HFF-Myc (cell line): Measurements from ENCODE around the gene PDGFB.

Experiments
- DNase-seq: peaks from one replicate; pipeline ENCODE4 v3.0.0-alpha.2; 2011; ENCODE audit warnings: low read depth; ENCODE audit errors: extremely low read depth
- H3K4me3 ChIP-seq: replicated peaks from 2 replicates; pipeline ENCODE4 v1.5.1; 2011; ENCODE audit warnings: low read depth, mild to moderate bottlenecking, control low read depth, low read length
- TF ChIP-seq, protein P1 (sequence below): IDR thresholded peaks from 2 replicates; pipeline ENCODE4 v1.5.1; 2012; ENCODE audit warnings: mild to moderate bottlenecking, low read depth, low read length, control low read depth; ENCODE audit errors: missing control alignments

PDGFB gene

DNA sequence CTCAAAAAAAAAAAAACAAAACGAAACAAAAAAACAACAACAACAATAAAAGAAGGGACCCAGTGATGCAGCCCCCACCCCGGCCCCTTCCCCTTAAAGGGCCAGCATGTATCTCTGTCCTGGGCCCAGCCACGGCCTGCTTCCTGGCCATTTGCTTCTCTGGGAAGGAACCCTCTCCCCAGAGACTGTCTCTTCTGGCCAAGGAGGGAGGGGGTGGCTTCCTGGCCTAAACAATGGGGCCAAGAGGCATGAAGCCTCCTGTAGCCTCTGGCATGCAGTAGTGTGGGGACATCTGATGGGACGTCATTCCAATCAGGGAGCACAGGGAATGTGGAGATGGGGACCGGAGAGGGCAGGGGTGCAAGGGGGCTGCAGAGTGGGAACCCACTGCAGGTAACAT lies 25.5 kb upstream of the PDGFB start:
- TF ChIP-seq, protein P1, sequence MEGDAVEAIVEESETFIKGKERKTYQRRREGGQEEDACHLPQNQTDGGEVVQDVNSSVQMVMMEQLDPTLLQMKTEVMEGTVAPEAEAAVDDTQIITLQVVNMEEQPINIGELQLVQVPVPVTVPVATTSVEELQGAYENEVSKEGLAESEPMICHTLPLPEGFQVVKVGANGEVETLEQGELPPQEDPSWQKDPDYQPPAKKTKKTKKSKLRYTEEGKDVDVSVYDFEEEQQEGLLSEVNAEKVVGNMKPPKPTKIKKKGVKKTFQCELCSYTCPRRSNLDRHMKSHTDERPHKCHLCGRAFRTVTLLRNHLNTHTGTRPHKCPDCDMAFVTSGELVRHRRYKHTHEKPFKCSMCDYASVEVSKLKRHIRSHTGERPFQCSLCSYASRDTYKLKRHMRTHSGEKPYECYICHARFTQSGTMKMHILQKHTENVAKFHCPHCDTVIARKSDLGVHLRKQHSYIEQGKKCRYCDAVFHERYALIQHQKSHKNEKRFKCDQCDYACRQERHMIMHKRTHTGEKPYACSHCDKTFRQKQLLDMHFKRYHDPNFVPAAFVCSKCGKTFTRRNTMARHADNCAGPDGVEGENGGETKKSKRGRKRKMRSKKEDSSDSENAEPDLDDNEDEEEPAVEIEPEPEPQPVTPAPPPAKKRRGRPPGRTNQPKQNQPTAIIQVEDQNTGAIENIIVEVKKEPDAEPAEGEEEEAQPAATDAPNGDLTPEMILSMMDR: no peak
- DNase-seq: no peak
- no peak overlapping the region for H3K4me3 ChIP-seq

DNA sequence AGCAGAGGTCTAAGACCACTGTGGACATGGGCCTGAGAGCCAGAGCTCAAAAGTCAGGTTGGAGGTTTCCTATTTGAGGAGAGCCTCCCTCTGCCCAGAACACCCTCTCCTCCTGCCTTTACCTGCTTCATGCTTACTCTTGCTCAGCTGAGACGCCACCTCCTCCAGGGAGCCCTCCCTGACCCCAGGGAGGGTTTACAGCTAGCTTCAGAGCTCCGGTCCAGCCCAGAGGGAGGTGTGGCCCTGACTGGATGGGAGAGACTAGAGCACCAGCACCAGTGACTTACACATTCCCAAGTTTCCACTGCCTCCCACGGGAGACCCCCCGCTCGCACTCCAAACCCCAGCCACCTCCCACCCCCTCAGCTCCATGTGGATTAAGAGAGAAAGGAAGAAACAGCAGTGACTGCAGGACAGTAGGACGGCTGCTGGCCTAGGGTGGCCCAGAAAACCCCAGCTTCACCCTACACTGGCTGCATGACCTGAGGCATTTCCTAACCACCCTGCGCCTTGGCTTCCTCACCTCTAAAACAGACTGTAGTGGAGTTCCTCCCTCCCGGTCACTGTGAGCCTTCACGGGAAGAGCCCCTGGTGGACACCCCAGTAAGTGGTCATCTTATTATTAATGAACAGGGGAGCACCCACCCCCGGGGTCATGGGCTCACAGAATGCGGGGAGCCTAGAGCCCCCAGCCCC lies 24.5 kb upstream of the PDGFB start:
- H3K4me3 ChIP-seq: no peak overlapping the region
- TF ChIP-seq, protein P1: no peak
- DNase-seq: no peak

DNA sequence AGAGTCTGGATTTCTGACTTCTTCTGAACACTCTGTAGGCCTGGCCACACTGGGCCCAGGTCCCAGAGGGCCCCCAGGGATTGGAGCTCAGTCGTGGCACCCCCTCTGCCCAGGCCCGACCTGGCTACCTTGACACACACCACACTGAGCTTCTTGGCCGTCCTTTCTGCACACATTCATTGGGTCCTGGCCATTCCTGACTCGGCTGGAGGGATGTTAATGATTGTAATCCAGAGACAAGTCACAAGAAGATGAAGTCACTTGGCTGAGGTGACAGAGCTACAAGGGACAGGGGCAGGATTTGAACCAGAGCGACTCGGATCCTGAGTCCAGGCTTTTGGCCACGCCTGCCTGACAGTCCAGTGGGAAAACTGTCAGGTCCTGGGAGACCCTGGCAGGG lies 23.9 kb upstream of the PDGFB start:
- TF ChIP-seq, protein P1: no peak
- DNase-seq: no peak
- H3K4me3 ChIP-seq: no peak overlapping the region

DNA sequence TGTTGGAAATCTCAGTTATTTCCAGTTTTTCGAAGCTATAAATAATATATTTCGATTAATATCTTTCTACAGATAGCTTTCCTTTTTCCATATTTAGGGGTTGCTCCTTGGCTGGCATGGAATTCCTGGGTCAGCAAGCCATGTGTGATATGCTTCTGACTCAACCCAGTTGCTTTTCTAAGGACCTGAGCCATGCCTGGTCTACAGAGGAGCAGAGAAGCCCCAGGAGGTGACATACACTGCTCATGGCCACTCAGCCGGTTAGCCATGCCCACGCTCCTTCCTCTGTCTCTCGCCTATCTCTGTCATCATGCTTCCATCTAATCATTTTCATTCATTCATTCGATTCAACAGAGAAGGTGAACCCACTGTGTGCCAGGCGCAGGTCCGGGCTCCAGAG lies 23.2 kb upstream of the PDGFB start:
- H3K4me3 ChIP-seq: no peak overlapping the region
- TF ChIP-seq, protein P1: no peak
- DNase-seq: no peak

DNA sequence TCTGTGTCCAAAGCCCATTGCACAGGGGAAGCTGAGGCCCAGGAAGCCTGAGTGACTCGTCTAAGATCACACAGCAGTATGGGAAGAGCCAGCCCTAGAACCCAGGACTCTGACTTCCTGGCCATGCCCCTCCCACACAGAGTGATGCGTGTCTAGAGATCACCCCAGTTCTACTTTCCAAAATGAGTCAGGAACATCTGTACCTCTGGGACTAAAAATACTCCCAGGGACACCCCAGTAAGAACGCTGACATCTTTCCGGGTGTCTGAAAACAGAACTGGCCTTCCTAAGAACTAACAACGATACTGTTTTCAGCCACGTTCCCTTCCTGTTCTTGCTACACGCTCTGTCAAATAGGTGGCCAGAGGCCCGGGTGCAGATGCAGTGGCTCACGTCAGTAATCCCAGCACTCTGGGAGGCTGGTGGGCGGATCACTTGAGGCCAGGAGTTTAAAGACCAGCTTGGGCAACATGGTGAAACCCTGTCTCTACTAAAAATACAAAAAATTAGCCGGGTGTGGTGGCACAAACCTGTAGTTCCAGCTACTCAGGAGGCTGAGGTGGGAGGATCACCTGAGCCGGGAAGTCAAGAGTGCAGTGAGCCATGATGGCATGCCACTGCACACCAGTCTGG lies 21.7 kb upstream of the PDGFB start:
- DNase-seq: no peak
- TF ChIP-seq, protein P1: no peak
- no peak overlapping the region for H3K4me3 ChIP-seq

DNA sequence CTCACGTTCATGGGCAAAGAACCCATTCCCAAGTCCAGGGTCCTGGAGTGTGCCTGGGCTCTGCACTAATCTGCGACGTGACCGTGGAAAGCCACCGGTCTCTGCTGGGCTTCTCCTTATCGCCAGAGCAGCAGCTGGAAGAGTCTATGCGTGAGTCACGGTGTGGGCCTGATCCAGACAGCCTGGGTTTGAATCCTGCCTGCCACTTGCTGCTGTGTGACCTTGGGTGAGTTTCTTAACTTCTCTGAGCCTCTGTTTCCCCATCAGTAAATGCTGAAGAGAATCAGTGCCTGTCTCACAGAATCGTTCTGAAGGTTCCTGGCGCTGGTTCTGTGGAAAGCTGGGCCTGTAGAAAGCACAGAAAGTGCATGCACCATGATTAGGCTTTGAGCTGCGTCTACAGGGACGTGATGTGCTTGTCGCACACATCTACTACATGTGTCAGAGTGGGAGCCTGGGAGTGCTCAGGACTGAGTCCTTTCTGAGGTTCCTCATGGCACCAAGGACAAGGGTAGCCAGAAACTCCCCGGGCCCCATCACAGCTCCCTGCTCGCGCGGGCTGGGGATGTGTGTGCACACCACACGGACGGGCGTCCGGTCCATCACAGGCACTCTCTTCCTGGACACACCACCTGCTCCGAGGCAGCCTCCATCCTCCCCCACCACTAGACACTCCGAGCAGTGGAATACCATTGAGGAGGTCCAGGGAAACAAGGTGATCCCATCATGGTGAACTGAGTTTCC lies 20.5 kb upstream of the PDGFB start:
- no peak for DNase-seq
- TF ChIP-seq, protein P1: no peak
- no peak overlapping the region for H3K4me3 ChIP-seq
